Activated gamma-delta T cell treated with anti-CD3 and anti-CD28 coated beads, Interleukin-2, amount 50 U/mL, for 16 hours (primary cell): ENCODE data around the gene ANK3.

Experiments
- DNase-seq: peaks from one replicate; pipeline ENCODE4 v3.0.0-alpha.2; 2020; ENCODE audit warnings: low read depth

Gene ANK3

DNA sequence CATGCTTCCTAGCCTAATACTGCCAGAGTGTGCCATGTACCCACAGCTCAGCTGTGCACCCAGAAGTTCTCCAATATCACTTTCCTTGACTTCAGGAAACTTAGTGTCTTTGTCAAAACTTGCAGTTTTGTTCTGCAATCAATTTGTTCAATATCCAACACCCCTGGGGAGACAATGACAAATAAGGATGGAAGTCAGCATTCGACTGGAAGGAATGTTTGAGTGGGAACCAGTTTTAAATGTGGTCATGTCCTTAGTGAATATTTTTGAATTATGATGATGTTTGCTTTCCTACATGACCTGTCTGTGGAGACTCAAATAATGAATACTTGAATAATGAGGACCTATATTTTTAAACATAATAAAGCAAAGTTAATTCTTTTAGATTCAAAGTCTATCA lies 112.0 kb downstream of the ANK3 start:
- DNase-seq = no peak

DNA sequence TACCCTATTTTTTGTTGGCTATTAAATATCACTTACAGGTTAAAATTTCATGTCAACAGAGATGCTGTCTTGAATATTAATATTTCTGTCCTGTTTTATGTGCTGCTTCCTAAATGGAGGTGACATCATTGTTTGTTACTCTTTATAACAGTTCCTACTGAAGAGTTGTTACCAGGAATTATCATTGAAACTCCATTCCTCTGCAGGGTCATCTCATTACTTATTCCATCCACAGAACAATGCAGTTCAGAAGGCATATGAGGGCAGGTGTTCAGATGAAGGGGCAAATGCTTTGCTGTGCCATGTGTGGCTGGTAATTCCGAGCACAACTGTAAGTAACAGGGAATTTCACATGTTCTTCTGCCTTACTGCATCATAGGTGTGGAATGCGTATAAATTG lies 113.4 kb downstream of the ANK3 start:
- no peak for DNase-seq

DNA sequence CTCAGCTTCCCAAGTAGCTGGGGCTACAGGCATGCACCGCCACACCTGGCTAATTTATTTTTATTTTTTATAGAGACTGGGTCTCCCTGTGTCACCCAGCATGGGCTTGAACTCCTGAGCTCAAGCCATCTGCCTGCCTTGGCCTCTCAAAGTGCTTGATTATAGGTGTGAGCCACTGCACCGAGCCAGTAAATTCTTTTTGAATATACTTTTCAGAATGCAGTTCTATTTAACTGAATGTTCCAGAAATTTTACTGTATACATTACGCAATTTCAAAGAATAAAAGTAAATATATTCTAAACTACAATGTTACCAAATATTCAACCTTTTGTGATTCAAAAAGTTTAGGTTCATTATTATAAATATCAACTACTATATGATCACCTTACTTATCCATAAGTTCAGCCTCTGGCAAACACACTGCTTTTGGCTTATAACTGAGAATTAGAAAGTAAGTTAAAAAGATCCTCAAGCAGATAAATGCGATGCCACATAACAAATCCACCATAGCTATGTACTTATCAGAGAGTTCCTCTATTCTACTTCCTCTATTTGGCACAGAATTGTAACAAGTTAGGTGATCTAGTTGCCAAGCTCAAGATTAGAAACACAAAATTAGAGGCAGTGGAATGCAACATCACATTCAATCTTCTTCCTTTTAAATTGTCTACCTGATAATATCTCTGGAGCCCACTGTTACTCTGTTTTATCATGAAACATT lies 118.2 kb downstream of the ANK3 start:
- DNase-seq = no peak

DNA sequence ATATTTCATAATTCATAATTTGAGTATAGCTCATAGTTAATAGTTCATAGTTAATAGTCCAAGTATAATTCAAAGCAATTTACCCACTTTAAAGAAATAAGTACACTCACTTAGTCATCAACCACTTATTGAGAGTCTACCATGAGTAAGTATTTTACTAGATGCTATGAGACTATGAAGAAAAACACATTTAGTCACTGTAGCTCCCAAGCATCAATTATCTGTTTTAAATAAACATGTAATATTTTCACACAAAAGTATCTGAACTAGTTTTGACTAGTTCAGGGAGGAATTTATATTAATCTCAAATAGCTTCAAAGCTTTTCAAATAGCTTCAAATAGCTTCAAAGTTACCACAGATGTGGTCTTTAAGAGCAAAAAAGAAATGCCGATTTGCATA lies 119.2 kb downstream of the ANK3 start:
- DNase-seq = no peak

DNA sequence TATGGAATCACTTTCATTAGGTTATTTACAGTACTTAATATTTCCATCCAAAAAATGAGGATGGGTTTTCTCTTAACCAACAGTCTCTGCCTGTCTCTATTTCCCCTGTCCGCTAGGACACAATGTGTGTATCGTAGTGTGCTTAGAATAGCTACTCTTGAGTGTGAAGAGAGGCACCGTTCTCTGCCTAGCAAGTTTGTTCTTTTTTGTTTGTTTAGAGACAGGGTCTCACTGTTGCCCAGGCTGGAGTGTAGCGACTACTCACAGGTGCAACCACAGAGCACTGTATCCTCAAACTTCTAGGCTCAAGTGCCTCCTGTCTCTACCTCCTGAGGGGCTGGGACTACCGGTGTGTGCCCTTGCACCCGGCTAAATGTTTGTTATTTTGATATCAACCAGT lies 121.9 kb downstream of the ANK3 start:
- no peak for DNase-seq

DNA sequence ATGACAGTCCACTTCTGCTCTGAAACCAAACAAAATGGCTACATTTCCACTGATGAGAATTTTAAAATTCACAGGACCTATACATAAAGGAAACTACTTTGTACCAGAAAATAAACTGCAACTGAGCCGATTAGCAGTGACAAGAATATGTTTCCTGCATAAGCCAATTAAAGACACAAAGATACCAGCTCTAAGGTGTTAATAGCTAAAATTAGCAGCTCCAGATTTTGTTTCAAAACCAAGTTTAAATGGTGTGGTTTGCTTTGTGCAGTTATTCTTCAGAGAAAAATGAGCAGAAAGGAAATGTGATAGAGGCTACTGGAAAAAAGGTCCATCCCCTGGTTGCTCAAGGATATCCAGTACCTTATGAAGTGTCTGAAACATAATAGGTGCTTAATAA lies 123.2 kb downstream of the ANK3 start:
- no peak for DNase-seq

DNA sequence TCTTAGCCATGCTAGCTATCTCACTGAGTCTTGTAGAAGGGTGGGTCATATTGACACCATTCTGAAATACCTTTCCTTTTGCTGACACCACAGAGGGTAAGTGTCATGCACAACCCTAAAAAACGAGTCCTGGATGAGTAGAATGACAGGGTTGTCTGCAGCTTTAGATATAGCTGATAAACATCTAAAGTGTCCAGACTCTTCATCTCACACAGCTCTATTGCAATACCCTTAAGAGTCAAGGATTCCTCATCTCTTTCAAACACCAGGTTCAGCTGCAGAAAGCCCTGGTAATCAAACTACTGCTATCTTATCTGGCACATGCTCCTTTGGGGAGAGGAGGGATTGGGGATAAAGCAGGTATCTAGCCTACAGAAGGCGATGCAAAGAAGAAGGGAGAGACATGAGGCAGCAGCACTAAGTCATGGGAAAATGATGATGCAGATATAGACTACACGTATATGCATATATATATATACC lies 127.0 kb downstream of the ANK3 start:
- no peak for DNase-seq

DNA sequence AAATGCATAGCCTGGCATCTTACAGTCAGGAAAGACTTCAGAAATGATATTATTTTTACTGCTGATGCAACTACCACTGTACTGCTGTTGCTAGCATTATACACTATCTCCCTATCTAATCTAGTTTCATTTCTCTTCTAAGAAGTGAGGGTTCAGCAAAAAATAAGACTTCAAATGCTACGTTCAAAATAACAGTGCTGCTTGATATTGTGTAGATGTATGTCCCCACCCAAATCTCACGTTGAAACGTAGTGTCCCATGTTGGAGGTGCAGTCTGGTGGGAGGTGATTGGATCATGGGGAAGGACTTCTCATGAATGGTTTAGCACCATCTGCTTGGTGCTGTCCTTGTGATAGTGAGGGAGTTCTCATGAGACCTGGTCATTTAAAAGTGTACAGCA lies 129.4 kb downstream of the ANK3 start:
- DNase-seq = no peak

DNA sequence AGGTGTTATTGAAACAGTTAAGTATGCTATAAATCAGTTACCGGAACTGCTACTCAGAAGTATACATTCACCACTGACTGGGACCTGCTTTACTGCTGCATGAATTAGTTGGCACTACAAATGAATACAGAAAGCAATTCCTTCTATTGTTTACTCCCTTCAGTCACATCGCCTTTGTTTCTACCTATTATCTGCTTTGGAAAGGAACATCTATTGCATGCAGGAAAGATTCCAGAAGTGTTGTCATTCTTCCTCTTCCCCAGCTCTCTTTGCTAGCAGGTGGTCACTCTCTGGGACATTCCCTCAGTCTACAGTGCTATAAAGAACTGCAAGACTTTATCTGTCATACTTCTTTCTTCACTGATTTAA lies 131.3 kb downstream of the ANK3 start:
- DNase-seq = no peak

DNA sequence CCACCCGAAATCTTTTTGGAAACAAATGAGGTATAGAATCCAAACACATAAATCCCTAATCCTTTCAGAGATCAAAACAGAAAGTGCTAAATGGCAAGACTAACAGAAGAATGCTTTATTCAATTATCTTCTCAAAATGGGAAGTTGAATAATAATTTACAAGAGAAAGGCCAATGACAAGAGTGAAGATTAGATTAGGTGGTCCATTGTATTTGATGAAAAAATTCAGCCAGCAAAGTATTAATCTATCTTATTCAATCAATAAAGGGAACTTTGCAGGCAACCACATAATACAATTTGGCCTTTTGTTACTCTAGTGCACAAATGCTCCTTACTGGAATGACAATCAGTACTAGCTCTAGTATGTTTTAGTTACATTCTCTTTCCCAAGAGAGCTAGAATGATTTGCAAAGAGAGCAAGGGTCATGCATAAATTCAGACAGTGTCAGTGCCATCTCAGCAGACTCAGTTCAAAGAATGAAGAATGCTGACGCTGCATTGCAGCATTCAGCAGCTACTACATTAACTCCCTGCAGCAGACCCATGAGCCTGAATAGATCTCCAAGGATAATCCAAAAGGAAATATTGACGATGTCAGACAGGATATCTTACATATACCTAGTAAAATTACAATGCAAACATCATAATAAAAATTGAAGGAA lies 131.8 kb downstream of the ANK3 start:
- no peak for DNase-seq

DNA sequence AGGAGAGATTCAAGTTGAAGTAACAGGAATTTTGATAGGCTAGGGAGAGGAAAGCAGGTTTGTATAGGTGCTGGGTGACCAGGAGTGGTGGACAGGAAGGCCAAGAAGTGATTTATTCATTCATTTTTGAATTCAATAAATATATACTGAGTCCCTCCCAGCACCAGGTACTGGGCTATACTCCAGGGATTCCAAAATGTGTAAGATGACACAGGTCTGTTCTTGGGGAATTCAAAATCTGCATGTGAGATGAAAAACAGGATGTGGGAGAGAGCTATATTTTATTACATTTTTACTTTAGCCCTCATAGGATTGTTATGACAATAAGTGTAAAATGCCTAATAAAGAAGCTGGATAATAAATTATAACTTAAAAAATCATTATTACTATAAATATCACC lies 134.9 kb downstream of the ANK3 start:
- no peak for DNase-seq

DNA sequence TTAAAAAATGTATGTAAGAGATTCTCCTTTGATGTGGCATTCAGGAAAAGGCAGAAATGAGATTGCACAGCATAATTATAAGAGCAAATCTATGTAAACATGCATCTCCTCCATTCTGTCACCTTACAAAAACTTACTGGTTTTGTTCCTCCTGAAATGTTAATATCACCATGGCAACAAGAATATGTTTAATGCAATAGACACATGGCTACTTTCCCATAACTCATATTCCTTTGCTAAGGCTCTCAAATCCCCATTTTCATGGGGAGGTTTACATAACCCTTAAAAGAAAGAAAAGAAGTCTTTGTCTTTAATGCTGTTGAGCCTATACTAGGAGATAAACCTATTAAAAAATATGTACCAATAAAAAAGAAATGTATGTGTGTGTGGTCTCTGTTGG lies 136.2 kb downstream of the ANK3 start:
- no peak for DNase-seq

DNA sequence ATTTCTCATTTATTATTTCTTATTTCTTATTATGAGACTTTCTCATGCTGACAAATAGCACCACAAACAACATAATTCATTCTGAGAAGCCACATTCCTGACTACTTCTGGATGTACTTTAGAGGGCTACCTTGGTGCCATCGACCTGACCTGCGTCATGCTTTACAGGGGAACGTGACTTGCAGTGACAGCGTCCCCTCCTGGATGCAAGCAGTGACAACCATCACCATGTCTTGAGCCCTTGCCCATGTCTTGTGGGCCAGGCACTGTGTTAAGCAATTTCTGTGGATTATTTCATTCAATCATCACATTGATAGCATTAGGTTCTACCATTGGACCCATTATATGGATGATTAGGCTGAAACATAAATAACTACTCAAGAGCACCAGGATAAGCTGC lies 137.0 kb downstream of the ANK3 start:
- DNase-seq = no peak

DNA sequence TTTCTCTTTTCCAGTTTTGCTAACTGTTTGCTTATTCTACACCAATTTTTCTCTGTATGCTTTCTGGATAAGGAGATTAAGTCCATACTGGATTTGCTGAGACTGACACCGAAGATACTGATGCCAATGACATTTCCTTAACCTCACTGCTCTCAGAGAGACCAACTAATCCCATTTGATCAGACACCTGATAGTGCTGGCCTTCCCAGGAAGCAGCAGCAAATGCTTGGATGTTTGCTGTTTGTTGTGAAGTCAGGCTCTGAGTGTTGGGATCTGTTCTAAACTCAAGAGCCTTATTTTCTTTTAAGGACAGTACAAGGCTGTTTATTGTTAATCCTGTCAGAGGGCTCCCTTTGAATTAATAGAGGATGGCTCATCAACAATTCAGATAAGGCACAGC lies 143.3 kb downstream of the ANK3 start:
- DNase-seq = no peak

DNA sequence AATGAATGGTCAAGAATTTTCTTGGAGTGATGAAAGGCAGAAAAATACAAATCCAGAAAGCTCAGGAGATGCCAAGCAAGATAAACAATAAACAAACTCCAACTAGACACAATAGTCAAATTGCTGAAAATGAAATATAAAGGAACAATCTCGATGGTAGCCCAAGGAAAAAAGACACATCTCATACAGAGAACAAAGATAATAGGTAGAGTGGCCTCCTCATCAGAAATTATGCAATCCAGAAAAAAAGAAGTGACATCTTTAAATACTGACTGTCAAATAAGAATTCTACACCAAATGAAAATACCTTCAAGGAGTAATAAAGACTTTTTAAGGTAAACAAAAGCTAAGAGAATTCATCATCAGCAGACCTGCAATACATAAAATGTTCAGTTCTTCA lies 150.4 kb downstream of the ANK3 start:
- DNase-seq = no peak

DNA sequence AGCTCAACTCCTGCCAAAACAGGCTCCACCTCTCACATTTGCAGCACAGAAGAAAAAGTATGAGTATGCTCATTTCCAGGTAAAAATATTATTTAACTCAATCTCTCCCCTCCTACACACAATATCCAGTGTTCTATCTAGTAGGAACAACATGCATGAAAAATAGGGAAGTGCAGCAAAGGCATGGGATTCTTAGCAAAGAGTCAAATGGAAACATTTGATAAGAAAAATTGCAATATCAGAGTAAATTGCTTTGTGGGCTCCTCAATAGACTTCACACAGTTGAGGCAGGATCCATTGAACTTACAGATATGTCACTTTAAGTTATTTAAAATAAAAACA lies 150.9 kb downstream of the ANK3 start:
- no peak for DNase-seq

DNA sequence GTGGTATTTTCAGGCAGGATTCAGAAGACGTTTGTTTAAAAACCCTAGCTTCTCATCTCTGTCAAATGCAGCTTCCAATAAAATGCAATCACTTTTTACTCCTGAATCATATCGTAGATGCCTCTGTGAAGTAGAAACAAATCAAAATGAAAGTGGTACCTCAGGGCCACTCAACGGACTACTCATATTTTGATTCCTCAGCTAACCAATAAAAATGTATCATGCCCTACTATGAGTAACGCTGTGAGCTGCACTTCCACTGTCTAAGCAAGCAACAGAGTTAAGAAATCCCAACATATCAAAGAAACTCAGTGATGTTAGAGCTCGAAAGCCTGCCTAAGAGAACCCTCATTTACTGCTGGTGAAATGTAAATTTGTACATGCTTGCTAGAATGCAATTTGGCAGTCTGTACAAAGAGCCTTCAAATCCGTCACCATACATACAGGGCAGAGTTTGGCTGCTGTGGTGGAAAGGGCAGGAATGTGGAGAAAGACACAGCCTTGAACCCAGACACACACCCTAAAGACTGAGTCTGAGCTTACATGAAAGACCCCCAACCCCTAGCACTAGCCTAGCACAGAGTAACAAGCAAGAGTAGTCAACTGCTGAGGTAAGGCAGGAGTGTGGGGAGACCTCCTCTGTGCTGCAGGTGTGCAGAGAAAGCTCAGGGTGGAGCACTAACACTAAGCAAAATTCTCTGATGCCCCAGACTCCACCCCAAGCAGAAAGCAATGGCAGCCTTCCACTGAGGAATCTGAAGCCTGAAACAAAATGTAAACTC lies 151.5 kb downstream of the ANK3 start:
- DNase-seq = no peak

DNA sequence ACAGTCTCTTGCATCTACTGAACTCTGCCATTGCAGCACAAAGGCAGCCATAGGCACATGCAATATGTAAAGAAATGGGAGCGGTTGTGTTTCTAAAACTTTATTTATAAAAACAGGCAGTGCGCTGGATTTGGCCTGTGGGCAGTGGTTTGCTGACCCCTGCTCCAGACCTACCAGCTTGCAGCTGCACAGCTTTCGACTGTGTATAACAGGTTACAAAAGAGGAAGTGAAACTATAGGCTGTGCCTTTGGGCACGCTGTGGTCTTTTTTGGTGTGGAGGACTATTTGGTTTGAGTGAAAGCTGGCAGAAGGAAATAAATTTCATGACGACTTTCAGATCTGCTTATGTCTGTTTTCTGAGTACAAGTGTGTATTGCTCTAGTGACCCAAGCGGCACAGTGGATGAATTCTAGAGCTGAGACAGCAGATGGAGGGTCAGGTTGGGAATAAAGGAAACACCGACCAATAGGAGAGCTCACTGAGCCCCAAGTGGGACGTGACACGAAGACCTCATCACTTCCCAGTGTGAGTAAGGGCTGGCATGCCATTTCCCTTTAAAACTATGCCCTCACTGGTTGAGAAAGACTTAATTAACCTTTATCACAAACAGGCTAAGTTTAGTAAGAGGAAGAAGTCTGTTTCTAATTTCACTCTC lies 152.7 kb downstream of the ANK3 start:
- no peak for DNase-seq

DNA sequence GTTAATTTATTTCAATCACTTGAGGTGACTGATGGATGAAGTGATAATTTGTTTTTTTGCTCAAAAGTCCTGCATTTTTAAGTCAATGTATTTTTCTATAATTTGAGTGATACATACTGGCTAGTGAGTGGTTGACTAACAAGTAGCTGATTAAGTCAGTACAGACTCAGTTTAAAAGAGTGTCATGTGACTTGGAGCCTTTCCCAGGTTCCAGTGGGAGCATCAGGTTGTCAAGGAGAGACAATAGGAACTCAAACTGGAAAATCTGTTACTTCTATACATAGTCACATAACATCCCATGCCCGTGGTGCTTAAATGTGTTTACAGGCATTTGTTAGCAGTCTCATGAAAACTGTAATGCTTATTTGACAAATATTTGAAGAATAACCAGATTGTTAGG lies 154.7 kb downstream of the ANK3 start:
- no peak for DNase-seq

DNA sequence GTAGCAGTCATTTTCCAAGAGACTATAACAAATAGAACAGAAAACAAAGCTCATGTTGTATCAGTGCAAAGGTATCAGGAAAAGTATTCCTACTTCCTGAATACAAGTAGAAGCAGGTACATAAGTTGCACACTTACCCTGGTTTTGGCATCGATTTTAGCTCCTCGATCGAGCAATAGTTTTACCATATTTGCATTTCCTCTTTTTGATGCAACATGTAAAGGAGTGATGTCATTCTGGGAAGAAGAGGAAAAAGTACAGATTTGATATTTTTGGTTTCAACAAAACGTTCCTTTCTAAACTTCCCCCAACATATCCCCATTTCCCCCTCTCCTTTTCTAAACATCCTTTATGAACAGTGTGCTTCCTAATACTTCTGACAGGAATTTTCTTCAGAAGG lies 155.1 kb downstream of the ANK3 start:
- no peak for DNase-seq

DNA sequence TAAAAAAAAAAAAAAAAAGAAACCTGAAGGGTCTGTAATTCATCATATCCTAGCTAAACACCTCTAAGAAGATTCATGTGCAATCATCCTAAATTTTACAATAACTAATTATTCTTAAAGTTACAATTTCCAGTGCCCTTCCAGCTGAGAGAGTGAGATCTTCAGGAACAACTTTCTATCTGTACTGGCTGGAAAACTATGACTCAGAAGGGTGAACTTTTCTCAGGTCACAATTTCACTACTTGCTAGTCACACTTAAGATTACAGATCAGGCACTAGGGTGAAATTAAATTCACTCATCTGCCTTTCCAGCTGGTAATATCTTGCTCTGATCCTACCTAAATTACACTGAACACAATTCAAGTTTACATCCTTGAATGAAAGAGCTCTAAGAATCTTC lies 158.8 kb downstream of the ANK3 start:
- DNase-seq = no peak

DNA sequence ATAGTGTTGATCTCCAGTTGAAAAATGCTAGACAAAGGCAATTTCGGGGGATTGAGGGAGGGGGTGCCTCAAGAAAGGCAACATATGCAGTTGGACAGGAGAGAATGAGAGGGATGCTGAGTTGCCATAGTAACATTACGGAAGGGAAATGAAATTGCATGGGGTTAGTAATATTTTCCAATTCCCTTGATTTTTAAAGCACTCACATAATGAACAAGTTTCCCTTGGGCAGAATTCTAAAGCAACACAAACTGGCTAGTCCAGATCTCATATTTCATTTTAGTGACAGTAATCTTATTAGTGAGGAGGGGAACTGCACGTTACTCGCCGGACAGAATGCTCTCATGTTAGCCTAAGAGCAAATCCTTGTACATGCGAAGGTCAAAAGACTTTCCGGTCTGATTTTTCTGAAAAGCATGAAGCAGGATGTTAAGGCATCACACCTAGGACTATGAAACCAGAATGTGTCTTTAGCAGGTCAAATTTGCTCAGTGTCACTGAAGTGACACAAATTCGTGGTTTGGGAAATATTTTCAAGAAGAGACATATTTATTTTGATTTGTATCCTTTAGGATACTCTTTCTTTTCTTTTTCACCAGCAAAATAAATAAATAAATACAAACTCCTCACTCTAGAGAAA lies 165.5 kb downstream of the ANK3 start:
- no peak for DNase-seq
